Femur (tissue), 1 donor: ENCODE data around the gene MEAK7.

Experiments
- DNase-seq: peaks from one replicate; pipeline ENCODE4 v3.0.0-alpha.2; 2017

Gene MEAK7

DNA sequence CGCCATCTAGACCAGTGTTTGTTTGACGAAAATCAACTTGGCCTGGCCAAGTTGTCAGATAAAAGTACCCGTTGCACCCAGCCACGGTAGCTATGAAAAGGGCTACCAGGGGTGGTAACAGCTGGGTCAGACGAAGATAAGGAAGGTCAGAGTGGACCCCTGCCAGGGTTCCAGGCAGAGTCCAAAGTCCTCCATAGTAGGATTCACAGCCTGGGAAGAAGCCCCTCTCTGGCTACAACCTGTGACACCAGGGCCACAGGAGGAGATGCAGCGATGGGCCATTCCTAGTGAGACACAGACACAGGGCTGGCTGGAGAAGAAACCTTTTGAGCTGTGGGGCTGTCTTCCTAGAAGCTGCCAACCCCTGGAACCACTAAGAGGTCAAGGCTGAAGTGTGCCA lies 39.3 kb downstream of the MEAK7 start:
- no peak for DNase-seq

DNA sequence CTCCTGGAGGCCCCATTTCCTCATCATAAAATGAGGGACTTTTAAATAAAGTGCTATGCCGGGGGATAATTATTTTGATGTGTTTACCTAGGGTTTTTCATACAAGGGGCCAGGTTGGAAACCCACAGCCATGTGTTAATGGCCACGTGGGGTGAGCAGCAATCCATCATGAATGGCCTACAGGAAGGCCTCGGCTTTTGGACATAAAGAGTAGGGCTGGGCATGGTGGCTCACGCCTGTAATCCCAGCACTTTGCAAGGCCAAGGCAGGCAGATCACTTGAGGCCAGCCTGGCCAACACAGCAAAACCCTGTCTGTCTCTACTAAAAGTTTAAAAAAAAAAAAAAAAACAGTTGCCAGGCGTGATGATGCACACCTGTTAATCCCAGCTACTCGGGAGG lies 40.3 kb downstream of the MEAK7 start:
- no peak for DNase-seq

DNA sequence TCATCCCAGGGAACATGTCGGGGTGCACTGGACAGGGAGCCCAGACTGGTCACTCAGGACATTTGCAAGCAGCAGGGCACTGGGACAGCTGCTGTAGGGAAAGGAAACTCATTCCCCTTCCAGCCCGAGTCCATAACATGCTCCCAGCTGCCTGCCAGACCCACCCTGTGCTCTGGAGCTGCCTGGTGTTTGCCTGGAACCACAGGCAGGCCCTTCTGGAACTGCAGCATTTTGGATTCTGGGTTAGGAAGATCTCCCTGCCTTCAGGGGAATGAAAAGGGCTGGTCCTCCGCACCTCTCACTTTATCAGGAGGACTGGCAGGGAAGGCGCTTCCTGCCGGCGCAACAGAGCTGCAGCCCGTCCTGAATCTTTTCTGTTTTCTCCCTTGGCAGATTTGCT lies 41.2 kb downstream of the MEAK7 start:
- DNase-seq: no peak

DNA sequence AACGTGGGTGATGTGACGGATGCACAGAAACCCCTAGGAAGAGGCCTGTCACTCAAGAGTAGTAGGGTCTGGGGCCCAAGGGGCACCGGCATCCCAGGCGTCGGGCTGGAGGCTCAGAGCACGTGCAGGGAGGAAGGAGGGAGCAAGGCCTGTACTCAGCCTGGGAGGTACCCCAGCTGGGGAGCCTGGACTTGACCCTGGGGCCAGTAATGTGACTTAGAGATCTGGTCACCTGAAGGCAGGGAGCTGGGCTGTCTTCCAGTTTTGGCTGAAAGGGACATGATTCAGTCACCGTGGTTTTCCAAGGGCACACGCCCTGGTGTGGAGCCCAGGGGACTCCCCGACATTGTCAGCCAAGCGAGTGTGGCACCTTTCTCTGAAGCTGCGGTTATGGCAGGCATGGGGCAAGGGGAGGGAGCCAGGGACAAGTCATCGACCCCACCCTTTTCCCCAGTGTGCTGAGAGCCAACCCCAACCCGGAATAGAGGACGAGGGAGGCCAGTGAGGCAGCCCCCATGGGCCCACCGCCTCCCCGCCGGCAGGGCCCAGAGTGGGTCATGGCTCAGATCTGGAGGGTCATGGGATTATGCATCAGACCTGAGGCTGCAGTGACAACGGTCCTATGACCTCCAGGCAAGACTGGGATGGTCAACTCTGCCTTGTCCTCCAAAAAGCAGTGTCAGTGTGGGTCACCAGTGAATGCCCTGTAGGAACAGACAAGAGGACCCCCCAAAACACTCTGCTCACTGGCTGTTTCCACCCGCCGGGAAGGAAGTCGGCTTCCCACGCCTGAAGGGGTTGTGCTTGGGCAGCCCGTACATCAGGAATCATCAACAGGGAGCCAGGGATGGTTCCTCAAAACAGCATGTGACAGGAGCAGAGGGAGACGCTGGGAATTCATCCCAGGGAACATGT lies 41.9 kb downstream of the MEAK7 start:
- DNase-seq: no peak

DNA sequence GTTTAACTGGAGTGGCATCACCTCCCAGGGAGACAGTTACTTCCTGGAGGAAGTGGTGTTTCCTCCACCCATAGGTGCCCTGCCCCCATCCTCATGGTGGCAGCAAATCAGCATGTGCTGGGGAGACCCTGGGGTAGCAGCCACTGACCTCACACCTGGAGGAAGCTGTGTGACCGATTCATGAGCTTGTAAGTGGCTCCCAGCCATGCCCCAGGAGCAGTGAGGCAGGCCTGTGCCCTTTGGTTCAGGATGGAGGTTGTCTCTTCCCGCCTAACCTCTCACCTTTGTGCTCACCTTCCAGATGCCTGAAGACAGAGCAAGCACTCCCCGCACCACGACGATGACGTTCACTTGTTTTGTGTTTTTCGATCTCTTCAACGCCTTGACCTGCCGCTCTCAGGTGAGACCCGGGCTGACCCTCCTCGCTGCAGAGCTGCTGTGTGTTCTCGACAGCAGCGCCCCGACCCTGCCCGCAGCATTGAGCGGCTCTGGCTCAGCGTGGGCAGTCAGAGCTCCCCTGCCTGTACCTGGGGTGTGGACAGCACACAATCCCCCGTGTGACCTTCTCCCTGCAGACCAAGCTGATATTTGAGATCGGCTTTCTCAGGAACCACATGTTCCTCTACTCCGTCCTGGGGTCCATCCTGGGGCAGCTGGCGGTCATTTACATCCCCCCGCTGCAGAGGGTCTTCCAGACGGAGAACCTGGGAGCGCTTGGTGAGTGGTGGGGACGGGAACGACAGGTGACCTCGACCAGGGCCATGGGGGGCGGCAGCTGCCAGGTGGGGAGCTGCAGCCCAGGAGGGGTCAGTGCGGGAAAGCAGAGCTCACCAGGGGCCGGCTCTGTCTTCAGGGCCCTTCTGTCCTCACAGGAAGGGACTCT lies 42.8 kb downstream of the MEAK7 start:
- DNase-seq: no peak

DNA sequence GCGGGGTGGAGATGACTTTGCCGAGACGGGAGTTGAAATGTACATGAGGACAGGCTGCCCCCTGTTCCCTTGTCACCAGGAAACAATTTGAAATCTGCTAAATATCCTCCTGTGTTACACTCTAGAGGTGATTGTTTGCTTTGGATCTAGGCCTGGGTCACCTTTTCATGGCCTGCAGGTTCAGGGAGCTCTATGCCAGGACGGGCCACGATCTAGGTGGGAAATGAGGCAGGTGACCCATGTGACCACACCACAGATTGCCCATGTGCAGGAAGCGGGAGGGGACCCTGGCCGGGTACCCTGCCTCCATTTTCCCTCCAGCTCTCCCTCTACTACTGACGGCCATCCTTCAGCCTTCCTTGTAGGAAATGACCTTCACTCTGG lies 43.4 kb downstream of the MEAK7 start:
- no peak for DNase-seq

DNA sequence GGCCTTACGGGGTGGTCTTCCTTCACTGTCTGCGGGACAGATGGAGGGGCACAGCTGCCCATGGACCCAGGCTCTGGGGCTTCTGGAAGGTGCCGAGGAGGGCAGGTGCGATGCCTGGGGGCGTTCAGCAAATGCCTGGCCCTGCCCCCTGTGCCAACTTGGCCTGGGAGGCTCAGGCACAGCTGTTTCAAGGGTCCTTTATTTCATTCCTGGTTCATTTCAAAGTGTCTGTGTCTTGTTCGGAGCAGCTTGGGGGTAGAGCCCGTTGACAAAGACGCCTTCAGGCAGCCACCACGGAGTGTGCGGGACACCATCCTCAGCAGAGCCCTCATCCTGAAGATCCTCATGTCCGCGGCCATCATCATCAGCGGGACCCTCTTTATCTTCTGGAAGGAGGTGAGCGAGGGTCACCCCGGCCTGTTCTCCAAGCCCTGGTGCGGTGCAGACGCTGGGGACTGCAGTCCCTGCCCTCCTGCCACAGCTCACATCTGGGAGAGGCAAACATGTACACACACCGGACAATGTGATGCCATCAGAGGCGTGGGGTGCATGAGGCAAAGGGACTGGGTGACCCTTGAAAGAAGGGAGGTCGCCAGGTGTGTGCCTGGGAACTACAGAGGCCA lies 43.9 kb downstream of the MEAK7 start:
- DNase-seq: no peak

DNA sequence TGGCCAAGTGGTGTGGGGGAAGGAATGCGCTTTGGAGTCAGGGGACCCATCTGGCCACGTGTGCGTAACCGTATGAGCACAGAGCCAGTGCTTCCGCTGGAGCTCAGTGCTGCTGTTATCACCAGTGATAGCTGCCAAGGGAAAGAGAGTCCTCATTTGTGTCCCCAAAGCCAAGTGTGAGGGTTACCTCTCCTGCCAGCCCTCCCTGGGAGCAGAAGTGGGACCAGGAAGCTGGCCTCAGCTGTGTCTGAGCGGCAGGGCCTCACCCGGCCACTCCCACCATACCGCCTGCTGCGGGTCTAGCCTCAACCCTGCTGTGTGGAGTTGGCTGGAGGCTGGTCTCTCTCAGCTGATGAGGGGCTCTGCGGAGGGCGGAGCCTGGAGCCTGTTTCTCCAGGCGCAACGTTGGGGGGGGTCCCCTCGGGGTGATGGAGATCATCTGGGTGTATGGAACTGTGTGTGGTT lies 44.5 kb downstream of the MEAK7 start:
- no peak for DNase-seq

DNA sequence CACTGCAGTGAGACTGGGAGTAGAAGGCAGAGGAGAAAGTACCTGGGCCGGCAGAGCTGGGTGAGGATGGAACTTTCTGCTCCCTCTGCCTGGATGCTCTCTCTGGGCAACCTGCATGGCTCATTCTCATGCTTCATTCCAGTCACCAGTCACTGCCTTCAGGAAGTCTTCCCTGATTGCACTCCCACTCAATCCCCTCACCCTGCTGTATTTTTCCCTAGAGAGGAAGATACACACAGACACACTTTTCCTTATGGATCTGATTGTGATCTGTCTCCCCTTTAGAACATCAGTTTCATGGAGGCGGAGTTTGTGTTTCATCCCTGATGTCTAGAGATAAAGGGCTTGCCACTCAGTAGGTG lies 44.9 kb downstream of the MEAK7 start:
- no peak for DNase-seq

DNA sequence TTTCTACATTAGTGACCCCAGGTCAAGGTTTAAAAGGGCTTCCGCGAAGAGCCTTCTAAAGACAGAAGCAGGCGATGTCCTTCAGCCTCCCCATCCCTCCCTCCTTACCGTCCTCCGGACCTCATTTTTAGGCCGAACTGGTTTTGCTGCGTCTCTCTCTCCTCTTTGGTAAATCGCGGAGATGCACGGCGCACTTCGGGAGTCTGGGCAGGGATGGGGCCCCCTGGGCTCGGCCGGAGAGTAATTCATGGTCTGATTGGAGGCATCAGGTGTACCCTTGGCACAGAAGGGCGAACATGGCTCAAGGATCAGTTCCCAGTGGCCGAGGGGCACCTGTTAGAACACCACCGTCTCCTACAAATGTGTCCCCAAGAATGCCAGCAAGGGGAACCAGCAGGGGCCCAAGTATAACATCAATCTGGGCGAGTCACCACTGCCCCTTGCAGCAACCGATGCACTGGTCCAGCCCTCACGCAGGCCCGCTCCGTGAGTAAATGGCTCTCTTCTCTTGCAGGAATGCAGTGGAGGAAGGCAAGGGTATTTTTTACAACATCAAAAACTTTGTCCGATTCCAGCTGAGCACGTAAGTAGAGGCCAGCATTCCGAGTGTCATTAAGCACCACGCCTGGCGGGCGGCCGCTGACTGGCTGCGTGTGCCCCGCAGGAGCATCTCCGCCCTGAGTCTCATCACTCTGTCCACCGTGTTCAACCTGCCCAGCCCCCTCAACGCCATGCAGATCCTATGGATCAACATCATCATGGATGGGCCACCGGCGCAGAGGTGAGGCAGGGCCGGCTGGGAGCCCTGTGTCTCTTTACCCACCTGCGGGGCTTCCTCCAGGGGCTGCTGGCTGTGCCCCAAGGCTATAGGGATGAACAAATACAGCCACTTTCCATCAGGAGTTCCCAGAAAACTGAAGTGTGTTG lies 45.6 kb downstream of the MEAK7 start:
- DNase-seq: no peak

DNA sequence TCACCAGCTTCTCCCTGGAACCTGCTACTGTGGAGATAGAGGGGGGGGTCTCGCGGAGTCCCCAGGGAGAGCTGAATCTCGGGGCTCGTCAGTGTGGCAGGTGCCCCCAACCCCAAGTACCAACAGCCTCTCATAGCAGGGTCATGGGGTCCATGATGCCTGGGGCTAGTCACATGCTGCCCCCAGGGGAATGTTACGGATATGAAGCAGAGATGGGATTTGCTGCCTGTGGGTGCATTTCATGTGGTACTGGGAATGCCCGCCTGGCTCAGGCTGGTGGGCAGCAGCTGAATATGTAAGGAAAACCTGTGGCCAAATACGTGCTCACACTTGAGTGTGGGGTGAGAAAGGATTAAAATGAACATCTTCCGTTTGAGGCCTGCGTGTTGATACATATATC lies 49.4 kb downstream of the MEAK7 start:
- DNase-seq: no peak
